Kidney (tissue), 14 donors: ENCODE data around the gene PTGES. TPM values are rescaled to one million over a fixed set of nuclear protein-coding genes. Genes with fewer than 3 reads are reported as not detected.
A peak's percentile ranks its signal among the peaks of the same experiment; 100 is the strongest.
"Not testable (repeated sequence)": the region's sequence is repeated elsewhere in the genome, so short reads cannot be mapped to it uniquely, and the experiment has no call there.

Experiments
- DNase-seq, 5 donors: peaks; one replicate each; pipeline ENCODE4 v3.0.0-alpha.2; 2013 to 2020
- FAIRE-seq: peaks from 2 replicates; lab custom pipeline; 2012; peaks lifted over from hg19 to GRCh38; lab: Jason Lieb, UNC
- H3K27ac ChIP-seq, 2 donors: one replicate each; pipeline ENCODE4 v1.7.0; 2013; ENCODE audit warnings: low read depth in 2 of 2, low read length in 2 of 2, inconsistent platforms in 1 of 2
- H3K27me3 ChIP-seq: one replicate; pipeline ENCODE4 v1.7.1; 2013; ENCODE audit warnings: low read length, inconsistent platforms; ENCODE audit not compliant: control insufficient read depth, insufficient read depth
- H3K36me3 ChIP-seq, 3 donors: one replicate each; pipeline versions ENCODE4 v1.7.0 to v1.7.1; 2013; ENCODE audit warnings: low read length in 3 of 3, control low read depth in 1 of 3, inconsistent platforms in 1 of 3; ENCODE audit not compliant: insufficient read depth in 3 of 3, control insufficient read depth in 2 of 3
- H3K4me1 ChIP-seq, 3 donors: one replicate each; pipeline versions ENCODE4 v1.7.0 to v1.7.1; 2013; ENCODE audit warnings: low read length in 3 of 3, inconsistent platforms in 1 of 3, low read depth in 1 of 3; ENCODE audit not compliant: control insufficient read depth in 2 of 3, insufficient read depth in 2 of 3
- H3K4me3 ChIP-seq, 3 donors: one replicate each; pipeline versions ENCODE4 v1.7.0 to v1.8.1; 2013; ENCODE audit warnings: low read length in 3 of 3, control low read depth in 1 of 3, inconsistent platforms in 1 of 3
- H3K9ac ChIP-seq, 3 donors: one replicate each; pipeline versions ENCODE4 v1.7.0 to v1.7.1; 2013; ENCODE audit warnings: low read length in 3 of 3, control low read depth in 1 of 3, inconsistent platforms in 1 of 3
- H3K9me3 ChIP-seq, 3 donors: one replicate each; pipeline versions ENCODE4 v1.7.0 to v1.7.1; 2013; ENCODE audit warnings: low read length in 3 of 3, control low read depth in 1 of 3, inconsistent platforms in 1 of 3; ENCODE audit not compliant: control insufficient read depth in 2 of 3, insufficient read depth in 1 of 3
- intact Hi-C: fragments of 100-400 bp; cut with DNase I; formaldehyde crosslinking; loops from one replicate; pipeline ENCODE4 v1.11.1; 2022
- polyA plus RNA-seq: library from polyadenylated mRNA; stranded (reverse); fragments of 350-450 nt; fragmentation: Illumina TruSeq; extraction: RNeasy Lipid Tissue Mini Kit (QIAGEN cat#74804); gene quantifications from one replicate; pipeline ENCODE4 v1.2.3, GENCODE V29; 2014; ENCODE audit warnings: low read depth, low replicate concordance; ENCODE audit not compliant: insufficient read depth
- total RNA-seq: library from RNA; stranded (reverse); fragmentation: NEBNext Ultra II Directional; extraction: Animal tissue kit (Norgen Biotek cat#: 25700); gene quantifications from one replicate; pipeline ENCODE4 v1.2.1, GENCODE V29; 2021
- TF ChIP-seq, protein P1 (sequence below): IDR thresholded peaks from 3 replicates; pipeline ENCODE4 v1.5.1; 2012; ENCODE audit warnings: mild to moderate bottlenecking, moderate library complexity, borderline replicate concordance; ENCODE audit not compliant: insufficient read depth; ENCODE audit errors: extremely low read depth
- donor health status: control.
- donor health status: control.
- donor health status: control.
- donor health status: control.
- donor health status: control.
- donor health status: DM: yes; HTN: yes; CAD: no.
- donor health status: Normal renal cell carcinoma (clear cell type).

The PTGES gene
- total and polyA plus RNA-seq, 2 donors from 2014 or later, result 8.1 to 8.9 TPM

DNA sequence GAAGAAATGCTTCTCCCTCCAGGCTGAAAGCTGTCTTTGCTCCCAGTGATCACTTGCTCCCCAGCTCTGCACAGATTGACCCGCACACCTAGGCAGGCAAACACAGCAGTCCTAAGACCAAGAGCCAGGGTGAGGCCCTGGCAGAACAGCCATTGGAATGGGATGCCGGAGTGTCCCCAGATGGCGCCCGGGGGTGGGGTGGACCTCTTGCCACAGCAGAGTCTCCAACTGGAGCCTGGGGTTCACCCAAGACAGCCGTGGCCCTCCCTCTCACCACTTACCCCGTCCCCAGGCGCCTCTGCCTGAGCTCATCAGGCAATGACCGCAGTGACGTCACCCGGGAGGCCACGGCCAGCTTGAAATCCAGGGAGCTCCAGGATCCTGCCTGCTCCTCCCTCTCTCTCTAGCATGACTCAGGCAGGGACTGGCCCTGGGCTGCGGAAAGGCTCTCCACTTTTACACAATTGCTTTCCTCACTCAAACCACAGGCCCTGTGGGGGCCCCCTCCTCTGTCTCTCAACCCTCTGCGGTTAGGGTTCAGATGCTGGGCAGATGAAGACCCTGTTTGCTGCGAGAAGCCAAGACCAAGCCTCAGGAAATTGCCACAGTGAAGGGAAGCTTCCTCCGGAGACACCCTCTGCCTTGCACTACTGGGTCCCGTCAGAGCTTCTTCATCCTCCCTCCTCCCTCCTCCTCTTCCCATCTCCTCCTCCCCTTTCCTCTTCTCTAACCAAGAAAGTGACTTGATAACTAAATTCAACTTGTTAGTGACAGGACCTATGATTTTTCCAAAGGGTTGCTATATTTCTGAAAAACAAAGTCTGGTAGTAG, 24.3 kb upstream of the PTGES start:
- Histone ChIP-seq H3K9me3 (no peaks in the 10 kb centered on the region), H3K4me3 (no peak overlapping the region), H3K36me3 (no peaks in the 10 kb centered on the region), H3K9ac (no peak overlapping the region), H3K27me3 (no peaks in the 10 kb centered on the region), H3K4me1 (peaks cover 0 to 2% (median 0%) of the 10 kb centered on the region in 3 donors), H3K27ac (peak overlapping the region; percentile 14 to 54)
- FAIRE-seq, result no peak
- DNase-seq, result peak; percentile 80 to 98 (median 87)
- intact Hi-C loops, result no loop called here
- TF ChIP-seq, protein P1, sequence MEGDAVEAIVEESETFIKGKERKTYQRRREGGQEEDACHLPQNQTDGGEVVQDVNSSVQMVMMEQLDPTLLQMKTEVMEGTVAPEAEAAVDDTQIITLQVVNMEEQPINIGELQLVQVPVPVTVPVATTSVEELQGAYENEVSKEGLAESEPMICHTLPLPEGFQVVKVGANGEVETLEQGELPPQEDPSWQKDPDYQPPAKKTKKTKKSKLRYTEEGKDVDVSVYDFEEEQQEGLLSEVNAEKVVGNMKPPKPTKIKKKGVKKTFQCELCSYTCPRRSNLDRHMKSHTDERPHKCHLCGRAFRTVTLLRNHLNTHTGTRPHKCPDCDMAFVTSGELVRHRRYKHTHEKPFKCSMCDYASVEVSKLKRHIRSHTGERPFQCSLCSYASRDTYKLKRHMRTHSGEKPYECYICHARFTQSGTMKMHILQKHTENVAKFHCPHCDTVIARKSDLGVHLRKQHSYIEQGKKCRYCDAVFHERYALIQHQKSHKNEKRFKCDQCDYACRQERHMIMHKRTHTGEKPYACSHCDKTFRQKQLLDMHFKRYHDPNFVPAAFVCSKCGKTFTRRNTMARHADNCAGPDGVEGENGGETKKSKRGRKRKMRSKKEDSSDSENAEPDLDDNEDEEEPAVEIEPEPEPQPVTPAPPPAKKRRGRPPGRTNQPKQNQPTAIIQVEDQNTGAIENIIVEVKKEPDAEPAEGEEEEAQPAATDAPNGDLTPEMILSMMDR, result no peak

DNA sequence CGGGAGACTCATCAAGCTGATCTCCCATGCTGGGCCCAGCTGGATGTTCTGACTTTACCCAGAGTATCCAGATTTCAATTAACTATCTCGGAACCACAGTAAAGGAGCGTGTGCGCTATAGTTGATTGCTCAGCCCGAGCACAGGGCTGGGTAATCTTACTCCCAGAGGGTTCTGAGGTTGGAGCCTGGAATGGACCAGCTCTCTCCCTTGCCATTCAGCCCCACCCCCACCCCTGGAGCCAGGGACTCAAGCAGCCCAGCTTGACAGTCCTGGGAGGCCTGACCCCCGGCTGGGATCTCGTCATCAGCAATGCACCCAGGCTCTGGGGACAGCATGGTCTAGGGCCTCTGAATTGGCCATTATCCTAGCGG, 23.7 kb upstream of the PTGES start:
- Histone ChIP-seq H3K9me3 (no peaks in the 10 kb centered on the region), H3K36me3 (no peaks in the 10 kb centered on the region), H3K9ac (no peak overlapping the region), H3K27me3 (no peaks in the 10 kb centered on the region), H3K4me1 (peaks cover 0 to 2% (median 0%) of the 10 kb centered on the region in 3 donors), H3K4me3 (no peak overlapping the region), H3K27ac (peak overlapping the region; percentile 14 to 32)
- TF ChIP-seq, protein P1, result no peak
- FAIRE-seq (no peak), DNase-seq (peak in 1 of 5 donors; percentile 83)
- intact Hi-C loops, result no loop called here

DNA sequence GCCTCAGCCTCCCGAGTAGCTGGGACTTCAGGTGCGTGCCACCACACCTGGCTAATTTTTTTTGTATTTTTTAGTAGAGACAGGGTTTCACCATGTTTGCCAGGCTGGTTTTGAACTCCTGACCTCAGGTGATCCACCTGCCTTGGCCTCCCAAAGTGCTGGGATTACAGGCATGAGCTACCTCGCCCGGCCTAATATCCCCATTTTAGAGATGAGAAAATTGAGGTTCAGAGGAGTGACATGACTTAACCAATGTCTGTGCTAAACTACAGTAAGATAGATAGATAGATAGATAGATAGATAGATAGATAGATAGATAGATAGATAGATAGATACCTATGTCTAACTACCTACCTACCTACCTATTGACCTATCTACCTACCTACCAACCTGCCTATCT, 23.3 kb upstream of the PTGES start:
- H3K36me3 ChIP-seq, DNase-seq, H3K9ac ChIP-seq, FAIRE-seq, H3K4me1 ChIP-seq, H3K27me3 ChIP-seq, H3K9me3 ChIP-seq, intact Hi-C loops, H3K27ac ChIP-seq, H3K4me3 ChIP-seq: not testable (repeated sequence)

DNA sequence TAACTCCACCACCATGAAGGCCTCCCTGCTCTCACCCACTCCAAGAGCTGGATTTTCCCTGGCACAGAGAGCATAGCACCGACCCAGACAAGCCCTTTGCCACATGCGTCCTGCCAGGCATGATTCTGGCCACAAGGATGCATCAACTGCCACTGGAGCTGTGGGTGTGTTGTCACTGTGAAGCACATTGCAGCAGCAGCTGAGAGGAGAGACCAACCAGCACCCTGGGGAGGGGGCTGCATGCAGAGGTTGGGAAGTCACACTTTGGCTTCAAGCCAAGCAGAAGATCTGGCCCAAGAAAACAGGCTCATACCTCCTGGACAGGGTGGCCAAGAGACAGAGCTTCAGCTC, 22.6 kb upstream of the PTGES start:
- no peak overlapping the region for H3K4me3 ChIP-seq
- no peaks in the 10 kb centered on the region for H3K27me3 ChIP-seq
- TF ChIP-seq, protein P1, result no peak
- H3K9ac ChIP-seq, result no peak overlapping the region
- no peak for FAIRE-seq
- no peak overlapping the region for H3K27ac ChIP-seq
- H3K4me1 ChIP-seq, result peaks cover 0 to 2% (median 0%) of the 10 kb centered on the region in 3 donors
- intact Hi-C loops, result no loop called here
- no peak for DNase-seq
- H3K9me3 ChIP-seq, result no peaks in the 10 kb centered on the region
- H3K36me3 ChIP-seq, result no peaks in the 10 kb centered on the region
